Activated T-helper 1 cell treated with Interleukin-2 at 50 U/mL for 16 hours (primary cell): Measurements from ENCODE around the gene PYGO1.
"Not testable (repeated sequence)": the region's sequence is repeated elsewhere in the genome, so short reads cannot be mapped to it uniquely, and the experiment has no call there.

Experiments
- DNase-seq: peaks from one replicate; pipeline ENCODE4 v3.0.0-alpha.2; 2020; ENCODE audit warnings: low read depth

The PYGO1 gene

GRCh38 chr15:55505407-55505806 lies 82.7 kb downstream of the PYGO1 start:
- DNase-seq = not testable (repeated sequence)

- no peak for DNase-seq
These were observed 89.0 kb downstream of the PYGO1 start for GRCh38 chr15:55499151-55499550.

GRCh38 chr15:55498109-55498938 lies 89.8 kb downstream of the PYGO1 start:
- DNase-seq = peak; percentile 54

- no peak for DNase-seq
These were observed 91.4 kb downstream of the PYGO1 start for GRCh38 chr15:55496716-55497115.

- DNase-seq = no peak
These were observed 93.2 kb downstream of the PYGO1 start for GRCh38 chr15:55494931-55495330.

- DNase-seq = not testable (repeated sequence)
These were observed 99.1 kb downstream of the PYGO1 start for GRCh38 chr15:55488952-55489600.
